Cerebellar cortex (tissue), 1 donor: ENCODE measurements around the gene SETBP1.
A peak's percentile ranks its signal among the peaks of the same experiment; 100 is the strongest.

ENCODE experiments used
- DNase-seq: peaks from one replicate; pipeline ENCODE4 v3.0.0-alpha.2; 2015; ENCODE audit warnings: low spot score

The SETBP1 gene

GRCh38 chr18:44759925-44760342, 79.2 kb downstream of the SETBP1 start:
- no peak for DNase-seq

DNA sequence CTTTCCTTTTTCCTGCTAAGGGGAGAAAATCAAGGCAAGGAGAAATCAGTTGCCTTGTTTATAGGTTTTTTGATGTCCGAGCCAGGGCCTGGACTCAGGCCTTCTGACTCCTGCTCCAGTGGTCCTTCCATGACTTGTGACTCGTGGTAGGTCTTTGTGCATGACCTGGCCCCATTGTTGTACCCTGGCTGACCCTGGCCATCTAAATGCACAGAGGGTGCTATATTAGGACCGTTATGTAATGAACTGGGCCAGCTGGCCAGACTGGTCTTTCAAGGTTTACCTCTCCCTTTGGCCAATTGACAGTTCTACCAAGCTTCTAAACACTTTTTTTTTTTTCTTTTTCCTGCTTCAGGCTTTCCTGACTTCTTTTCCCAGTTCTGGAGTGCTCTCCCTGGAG, 81.1 kb downstream of the SETBP1 start:
- peak; percentile 57 for DNase-seq

GRCh38 chr18:44763327-44763726, 82.6 kb downstream of the SETBP1 start:
- DNase-seq = no peak

DNA sequence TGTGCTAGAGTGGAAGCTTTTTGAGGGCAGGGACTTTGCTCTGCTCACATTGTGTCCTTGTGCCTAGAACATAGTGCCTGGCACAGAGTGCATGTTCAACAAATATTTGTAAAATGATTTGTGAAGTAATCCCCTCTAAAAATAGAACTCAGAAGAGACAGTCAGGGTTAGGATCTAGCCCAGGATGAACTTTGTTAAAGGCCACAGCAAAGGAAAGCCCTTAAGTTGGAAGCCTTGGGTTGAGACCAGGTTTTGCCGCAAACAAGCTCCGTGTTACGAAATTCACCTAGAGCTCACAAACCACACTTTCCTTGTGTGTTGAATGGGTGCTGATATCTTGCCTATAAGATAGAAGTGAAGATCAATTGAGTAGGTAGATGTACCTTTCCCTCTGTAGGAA, 84.2 kb downstream of the SETBP1 start:
- no peak for DNase-seq

DNA sequence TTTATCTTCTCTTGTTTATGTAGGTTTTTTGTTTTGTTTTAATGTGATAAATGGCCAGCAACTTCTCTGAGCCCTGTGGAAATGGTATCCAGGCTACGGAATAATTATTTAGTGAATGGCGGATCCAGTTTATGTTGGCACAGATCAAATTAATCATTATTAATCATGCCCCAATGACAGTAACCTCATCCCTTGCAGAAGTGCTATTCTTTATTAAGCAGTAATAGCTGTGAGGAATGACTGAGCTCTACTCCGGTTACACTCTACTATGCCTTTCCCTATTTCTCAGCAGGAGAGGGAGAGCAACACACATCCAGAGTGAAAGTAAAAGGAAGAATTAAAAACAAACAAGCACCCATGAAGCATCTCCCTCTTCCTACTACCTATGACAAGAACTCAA, 84.8 kb downstream of the SETBP1 start:
- DNase-seq = no peak

- no peak for DNase-seq
These were observed 85.8 kb downstream of the SETBP1 start for GRCh38 chr18:44766450-44766849.

DNA sequence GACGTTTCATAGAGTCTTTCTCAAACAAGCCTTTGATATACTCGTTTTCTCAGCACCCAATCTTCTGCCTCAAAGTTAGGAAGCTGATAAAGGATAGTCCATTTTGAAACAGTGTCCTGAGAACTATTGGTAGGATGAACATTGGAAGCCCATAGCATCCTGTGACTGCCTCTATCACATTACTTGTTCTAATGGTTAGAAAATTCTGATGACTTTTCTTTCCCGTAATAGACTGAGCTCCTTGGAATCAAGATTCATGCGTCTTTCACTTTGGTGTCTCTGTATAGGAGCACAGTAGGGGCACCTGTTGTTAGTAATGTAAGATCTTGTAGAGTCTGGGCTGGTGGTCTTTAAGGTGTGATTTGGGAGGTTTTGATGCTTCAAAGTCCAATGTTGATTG, 87.1 kb downstream of the SETBP1 start:
- no peak for DNase-seq

DNA sequence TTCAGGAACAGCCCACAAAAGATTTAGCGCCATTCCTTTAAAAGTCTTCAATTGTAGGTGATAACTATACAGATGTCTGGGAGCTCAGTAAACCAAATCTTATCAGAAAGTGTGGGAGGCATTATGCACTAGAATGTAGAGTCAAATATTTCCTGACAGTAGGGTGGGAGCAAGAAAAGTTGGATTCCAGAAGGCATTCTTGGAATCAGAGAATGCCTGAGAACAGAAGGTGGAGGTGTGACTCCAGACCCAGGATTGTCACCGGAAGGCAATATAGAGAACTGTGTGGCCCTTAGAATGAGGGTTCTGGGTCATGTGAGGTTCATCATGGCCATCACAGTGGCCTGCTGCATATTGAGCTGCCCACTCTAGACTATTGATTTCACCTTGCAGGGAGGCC, 90.0 kb downstream of the SETBP1 start:
- DNase-seq = no peak

GRCh38 chr18:44771572-44771955, 90.9 kb downstream of the SETBP1 start:
- no peak for DNase-seq

DNA sequence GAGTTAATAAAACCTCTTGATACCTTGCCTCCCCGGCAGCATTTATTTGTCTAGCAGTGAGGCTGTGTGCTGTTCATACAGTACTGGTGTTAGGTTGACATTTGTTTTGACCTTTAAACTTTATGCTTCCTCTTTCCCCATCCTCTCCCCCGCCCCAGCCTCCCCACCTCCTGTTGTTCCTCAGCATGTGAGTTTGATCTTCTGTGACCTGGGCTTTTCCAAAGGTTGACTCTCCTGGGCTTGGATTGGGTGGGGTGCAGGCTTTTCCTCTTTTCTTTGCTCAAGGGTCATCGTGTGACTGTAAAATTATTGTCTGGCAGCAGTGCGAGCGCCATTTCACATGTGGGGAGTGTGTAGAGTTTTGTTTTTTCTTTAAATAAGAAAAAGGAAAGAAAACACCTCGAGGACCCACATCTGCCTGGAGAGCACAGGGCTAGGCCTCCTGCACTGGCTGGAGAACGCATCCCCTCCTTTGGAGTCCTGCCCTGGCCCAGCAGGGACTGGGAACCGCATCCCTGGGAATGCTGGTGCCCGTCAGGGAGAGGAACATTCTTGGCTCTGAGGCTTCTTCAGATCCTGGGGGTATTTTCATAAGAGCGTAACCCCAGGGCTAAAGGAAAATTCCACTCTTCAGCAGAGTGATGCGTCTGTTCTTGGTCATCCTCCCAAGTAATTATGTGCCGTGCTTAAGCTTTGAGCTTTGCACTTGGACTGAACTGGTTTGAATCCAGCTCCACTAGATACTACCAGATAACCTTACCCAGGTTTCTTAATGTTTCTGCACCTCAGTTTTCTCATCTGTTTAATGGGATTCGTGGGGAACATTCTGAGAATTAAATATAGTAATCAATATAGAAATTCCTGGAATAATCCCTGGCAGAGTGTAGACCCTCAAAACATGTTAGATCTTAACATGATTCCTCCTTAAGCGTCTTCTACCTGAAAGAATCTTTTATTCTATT, 91.5 kb downstream of the SETBP1 start:
- no peak for DNase-seq

- no peak for DNase-seq
These were observed 93.0 kb downstream of the SETBP1 start for GRCh38 chr18:44773640-44774155.

- no peak for DNase-seq
These were observed 93.5 kb downstream of the SETBP1 start for GRCh38 chr18:44774191-44774590.

DNA sequence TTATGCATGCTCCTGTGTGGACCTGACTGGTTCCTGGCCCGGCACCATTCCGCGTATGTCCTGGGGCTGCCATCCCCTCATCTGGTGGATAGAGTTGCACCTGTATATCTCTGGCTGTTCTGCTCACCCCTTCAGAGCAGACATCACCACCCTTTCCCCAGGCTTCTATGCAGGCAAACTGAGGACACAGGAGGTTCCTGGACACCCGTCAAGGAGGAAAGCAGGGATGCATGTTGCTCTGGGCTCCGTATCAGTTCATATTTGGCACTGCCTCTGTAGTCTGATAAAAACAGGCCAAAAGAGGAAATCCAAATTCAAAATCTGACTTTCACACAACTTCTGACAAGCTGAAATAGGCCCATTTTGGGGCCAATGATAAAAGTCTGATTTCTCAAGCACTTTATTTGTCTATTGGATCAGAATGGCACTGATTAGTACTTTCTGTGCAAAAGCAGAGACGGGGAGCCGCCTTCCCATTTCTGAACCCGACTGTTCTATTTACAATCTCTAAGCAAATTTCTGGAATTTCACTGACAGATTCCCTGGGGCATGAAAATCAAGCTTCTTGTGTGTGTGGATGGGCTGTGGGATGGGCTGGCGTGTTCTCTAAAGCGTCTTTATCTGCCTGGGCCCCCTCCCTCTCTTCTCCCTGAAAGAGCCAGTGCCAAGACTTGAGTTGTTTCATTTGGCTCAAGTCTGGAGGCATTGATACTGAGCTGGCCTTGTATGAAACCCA, 96.9 kb downstream of the SETBP1 start:
- peak; percentile 34 for DNase-seq

DNA sequence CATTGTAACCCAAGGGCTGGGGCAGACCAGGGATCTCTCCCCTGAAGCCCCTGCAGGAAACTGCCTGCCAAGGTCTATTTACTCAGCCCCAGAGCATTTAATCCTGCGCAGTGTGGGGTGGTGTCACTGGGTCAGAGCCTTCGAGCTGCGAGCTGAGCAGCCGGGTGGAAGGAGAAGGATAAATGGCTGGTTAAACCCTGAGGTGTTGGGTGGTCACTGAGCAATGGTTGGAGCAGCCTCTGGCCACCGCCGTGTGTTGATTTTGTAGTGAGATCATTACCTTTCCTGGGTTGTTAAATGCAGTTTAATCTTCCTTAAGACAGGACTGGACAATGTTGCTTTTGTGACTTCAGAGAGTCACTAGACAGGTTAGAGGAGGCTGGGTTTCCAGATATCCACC, 98.1 kb downstream of the SETBP1 start:
- DNase-seq = no peak

DNA sequence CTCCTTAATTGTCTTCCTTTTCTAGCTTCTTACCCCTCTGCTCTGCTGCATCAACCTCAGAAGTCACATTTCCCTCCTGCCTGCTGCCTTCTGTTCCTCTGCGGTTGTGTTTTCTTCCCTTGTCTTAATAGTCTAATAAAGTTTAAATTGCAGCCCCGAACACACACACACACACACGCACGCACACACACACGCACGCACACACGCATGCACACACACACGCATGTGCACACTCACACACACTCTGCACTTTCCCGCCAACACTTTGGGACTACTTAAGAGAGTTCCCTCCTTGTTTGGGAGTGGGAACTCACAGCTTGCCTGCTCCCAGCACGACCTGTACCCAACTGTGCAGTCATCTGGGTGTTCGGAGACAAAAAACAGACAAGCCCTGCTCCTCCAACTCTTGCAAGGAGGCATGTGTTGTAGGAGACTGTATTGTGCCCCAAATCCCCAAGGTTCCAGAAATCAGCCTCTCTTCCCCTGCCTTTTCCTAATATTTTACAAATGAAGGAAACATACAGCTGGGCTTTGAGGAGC, 99.1 kb downstream of the SETBP1 start:
- DNase-seq = peak; percentile 27

DNA sequence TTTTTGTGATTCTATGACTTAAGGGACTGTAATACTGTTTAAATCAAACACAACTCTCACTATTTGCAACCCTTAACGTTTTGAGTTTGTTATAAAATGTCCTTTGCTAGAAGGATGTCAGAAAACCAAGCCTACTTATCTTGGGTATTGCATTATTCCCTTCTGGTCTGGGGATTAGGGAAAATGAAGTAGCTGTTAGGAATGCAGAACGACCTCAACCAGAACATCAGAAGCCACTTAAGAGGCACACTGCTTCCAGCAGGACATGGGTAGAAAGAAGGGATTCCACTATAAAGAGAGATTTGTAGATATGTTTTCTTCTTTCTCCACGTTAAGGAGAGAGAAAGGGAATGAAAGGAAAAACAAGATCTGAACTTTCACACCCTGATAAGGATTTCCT, 101.2 kb downstream of the SETBP1 start:
- DNase-seq = no peak

- DNase-seq = no peak
These were observed 101.9 kb downstream of the SETBP1 start for GRCh38 chr18:44782617-44783016.

- no peak for DNase-seq
These were observed 102.7 kb downstream of the SETBP1 start for GRCh38 chr18:44783371-44783770.

DNA sequence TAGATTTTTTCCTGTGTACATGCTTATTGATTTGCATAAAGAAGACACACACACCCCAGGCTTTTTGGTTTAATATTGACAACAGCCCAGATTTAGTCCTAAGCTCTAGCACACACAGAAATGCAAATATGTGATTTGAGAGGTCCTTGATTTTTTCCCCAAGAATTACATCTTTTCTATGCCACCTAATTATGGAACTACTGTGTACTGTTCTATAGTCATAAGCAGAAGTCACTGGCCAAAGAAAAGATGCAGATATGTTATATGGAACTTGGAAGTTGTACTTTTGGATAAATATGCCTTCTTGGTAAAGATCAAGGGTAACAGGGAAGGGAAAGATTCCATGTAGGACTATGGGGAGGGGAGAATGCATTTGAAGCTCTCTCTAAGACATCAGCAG, 105.6 kb downstream of the SETBP1 start:
- no peak for DNase-seq

DNA sequence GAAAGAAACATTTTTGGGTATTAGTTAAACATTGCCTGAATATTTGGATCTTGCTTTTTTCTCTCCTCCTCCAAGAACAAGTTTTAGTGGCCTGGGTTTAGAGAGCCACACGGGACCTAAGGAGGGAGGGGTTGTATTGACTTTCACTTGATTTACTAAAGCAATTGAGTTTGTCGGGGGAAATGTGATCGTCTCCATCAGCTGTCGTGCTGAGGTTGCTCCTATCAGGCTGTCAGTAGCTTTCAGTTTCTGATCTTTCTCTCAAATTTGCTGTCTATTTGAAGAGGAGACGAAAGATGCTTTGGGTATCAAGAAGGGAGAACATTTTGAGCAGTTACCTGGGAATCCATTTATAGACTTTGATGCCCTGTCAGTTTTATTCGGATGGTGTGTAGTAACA, 106.0 kb downstream of the SETBP1 start:
- DNase-seq = no peak

DNA sequence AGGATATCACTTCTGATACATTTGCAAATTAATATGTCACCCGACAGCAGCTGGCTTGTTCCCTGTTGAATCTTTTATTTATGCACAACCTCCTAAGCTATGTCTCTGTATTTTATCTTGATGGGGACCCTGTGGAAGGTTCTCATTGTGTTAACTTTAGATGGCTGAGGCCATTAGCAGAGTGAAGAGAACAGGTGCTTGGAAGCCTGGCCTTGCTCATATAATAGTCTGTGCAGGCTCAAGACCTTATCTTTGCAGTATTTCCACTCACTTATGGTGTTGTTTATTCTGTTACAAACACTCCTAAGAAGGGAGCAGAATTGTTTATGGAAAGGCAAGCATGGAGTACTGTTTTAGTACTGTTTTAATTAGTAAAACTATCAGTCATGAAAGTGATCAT, 107.6 kb downstream of the SETBP1 start:
- DNase-seq = no peak

DNA sequence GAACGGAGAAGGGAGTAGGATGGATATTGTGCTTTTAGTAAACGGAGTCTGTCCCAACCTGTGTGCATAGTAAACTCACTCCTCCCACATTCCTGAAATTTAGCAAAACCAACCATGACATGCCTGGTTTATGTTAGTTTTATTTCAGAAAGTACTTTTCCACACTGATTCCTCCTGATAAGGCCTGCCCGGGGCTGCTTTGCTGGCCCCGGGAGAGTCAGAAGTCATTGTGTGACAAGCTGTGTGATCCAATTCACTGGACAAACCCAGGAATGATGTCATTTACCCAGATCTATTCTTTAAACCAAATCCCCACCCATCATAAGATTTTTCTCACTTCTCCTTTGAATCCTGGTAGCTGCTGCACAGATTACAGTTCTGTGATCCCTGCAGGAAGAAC, 109.0 kb downstream of the SETBP1 start:
- no peak for DNase-seq

DNA sequence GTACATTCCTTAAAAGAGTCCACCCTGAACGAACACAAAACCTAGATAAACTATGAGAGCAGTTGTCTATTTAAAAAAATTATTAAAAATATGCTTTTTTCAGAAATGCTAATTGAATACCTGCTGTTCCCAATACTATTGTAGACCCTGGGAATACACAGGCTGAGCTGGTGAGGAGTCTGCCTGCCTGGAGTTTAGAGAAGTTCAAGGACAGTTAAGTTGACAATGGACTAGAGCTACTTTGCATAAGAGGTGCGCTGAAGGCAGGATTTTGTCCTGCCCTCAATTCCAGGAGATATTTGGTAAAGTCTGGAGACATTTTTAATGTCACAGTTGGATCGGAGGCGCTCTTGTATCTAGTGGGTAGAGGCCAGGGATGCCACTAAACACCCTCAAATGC, 110.2 kb downstream of the SETBP1 start:
- DNase-seq = no peak
